Testis (tissue), 3 donors: ENCODE results near the gene MYO15A. TPM values are rescaled to one million over a fixed set of nuclear protein-coding genes. Genes with fewer than 3 reads are reported as not detected.

Experiments
- DNase-seq: peaks from one replicate; pipeline ENCODE4 v3.0.0-alpha.2; 2019
- H3K27ac ChIP-seq, 2 donors: fragments of 200-600 bp; sonication (generic); one replicate each; pipeline ENCODE4 v1.5.1; 2019
- H3K27me3 ChIP-seq: fragments of 200-600 bp; sonication (generic); one replicate; pipeline ENCODE4 v1.5.1; 2019
- H3K36me3 ChIP-seq: fragments of 200-600 bp; sonication (generic); one replicate; pipeline ENCODE4 v1.5.1; 2017; ENCODE audit warnings: low read depth; ENCODE audit errors: missing control alignments
- H3K4me1 ChIP-seq: fragments of 200-600 bp; sonication (generic); one replicate; pipeline ENCODE4 v1.5.1; 2019
- H3K4me3 ChIP-seq, 2 donors: fragments of 200-600 bp; sonication (generic); one replicate each; pipeline ENCODE4 v1.5.1; 2017 to 2019
- H3K9me3 ChIP-seq: fragments of 200-600 bp; sonication (generic); one replicate; pipeline ENCODE4 v1.5.1; 2017
- CTCF ChIP-seq, 3 experiments: fragments of 450-650 bp in 2 of 3; fragments of 200-600 bp in 1 of 3; sonication (generic) in 1 of 3; IDR thresholded peaks; one replicate each; pipeline ENCODE4 v1.5.1; 2016 to 2019; ENCODE audit warnings: antibody characterized with exemption in 3 of 3, mild to moderate bottlenecking in 2 of 3, moderate library complexity in 1 of 3
- POLR2A ChIP-seq: fragments of 450-650 bp; IDR thresholded peaks from one replicate; pipeline ENCODE4 v1.6.1; 2017; ENCODE audit warnings: antibody characterized with exemption, mild to moderate bottlenecking, moderate library complexity
- whole genome bisulfite sequencing, 2 donors: methylation state at CpG; one replicate each; pipeline ENCODE4 v1.1.5; 2018; 5-methylcytosine and 5-hydroxymethylcytosine counted together
- intact Hi-C: fragments of 100-400 bp; cut with DNase I; formaldehyde crosslinking; loops from one replicate; pipeline ENCODE4 v1.15.1; 2023; ENCODE audit warnings: low total_unique reads
- polyA plus RNA-seq: library from polyadenylated mRNA; stranded (reverse); fragments of 350-450 nt; fragmentation: Illumina TruSeq; extraction: RNeasy Lipid Tissue Mini Kit (QIAGEN cat#74804); gene quantifications from one replicate; pipeline ENCODE4 v1.2.3, GENCODE V29; 2014; ENCODE audit warnings: low read depth, low replicate concordance; ENCODE audit not compliant: insufficient read depth
- total RNA-seq, 2 donors: library from RNA; depleted of rRNA; stranded (reverse); fragments of >200 nt; gene quantifications; one replicate each; pipeline ENCODE4 v1.2.3, GENCODE V29; 2016

MYO15A gene
- total and polyA plus RNA-seq, 3 donors from 2014 or later, result 18.6 to 30.2 (median 21.7) TPM

GRCh38 chr17:18102640-18103039 is 5.9 kb upstream of the MYO15A start:
- intact Hi-C loops, result no loop called here
- H3K4me1 ChIP-seq, result no peaks in the 10 kb centered on the region
- DNase-seq, result no peak
- WGBS, 2 donors, result 95 to 100% methylated on average over 1 to 3 of the region's 3 CpGs
- no peaks in the 10 kb centered on the region for H3K36me3 ChIP-seq
- TF ChIP-seq CTCF (IDR thresholded peaks at IDR 0.05), result no peak
- TF ChIP-seq POLR2A, result no peak
- H3K27me3 ChIP-seq, result no peaks in the 10 kb centered on the region
- H3K9me3 ChIP-seq, result no peaks in the 10 kb centered on the region
- H3K4me3 ChIP-seq, result no peak overlapping the region
- no peak overlapping the region for H3K27ac ChIP-seq

- TF ChIP-seq POLR2A (no peak), CTCF (IDR thresholded peaks at IDR 0.05) (no peak)
- H3K36me3 ChIP-seq, result no peaks in the 10 kb centered on the region
Observed at GRCh38 chr17:18105027-18105426, 3.5 kb upstream of the MYO15A start.

DNA sequence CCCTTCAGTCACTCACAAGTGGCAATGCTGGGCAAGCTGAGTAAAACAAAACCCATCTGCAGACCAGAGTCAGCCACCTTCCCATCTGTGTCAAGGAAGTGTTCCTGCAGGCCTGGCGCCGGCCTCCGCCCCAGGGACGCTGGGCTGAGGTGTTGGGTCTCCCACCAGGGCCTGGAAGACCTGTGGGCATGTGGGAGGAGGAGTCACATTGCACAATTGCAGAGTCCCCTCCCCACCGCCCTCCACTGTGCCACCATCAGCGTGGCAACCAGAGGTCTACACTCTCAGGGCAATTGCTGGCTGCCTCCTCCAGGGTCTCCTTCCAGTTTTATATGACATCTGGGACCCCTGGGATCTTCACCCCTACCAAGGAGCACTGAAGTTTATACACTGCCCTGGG is 3.0 kb upstream of the MYO15A start:
- Histone ChIP-seq H3K27me3 (no peaks in the 10 kb centered on the region), H3K36me3 (no peaks in the 10 kb centered on the region), H3K4me3 (no peak overlapping the region), H3K27ac (no peak overlapping the region), H3K4me1 (no peaks in the 10 kb centered on the region), H3K9me3 (no peaks in the 10 kb centered on the region)
- 94 to 95% methylated on average over 2 to 6 of the region's 6 CpGs for WGBS, 2 donors
- TF ChIP-seq POLR2A, result no peak
- no peak for TF ChIP-seq CTCF (IDR thresholded peaks at IDR 0.05)
- DNase-seq, result no peak
- intact Hi-C loops, result no loop called here

More at GRCh38 chr17:18105027-18105426, 3.5 kb upstream of the MYO15A start:
- Histone ChIP-seq H3K9me3 (no peaks in the 10 kb centered on the region), H3K27me3 (no peaks in the 10 kb centered on the region), H3K27ac (no peak overlapping the region), H3K4me3 (no peak overlapping the region), H3K4me1 (no peaks in the 10 kb centered on the region)
- intact Hi-C loops, result no loop called here
- DNase-seq, result no peak
- WGBS, 2 donors, result 95 to 100% methylated on average over 3 of the region's 3 CpGs

- intact Hi-C loops, result no loop called here
- Histone ChIP-seq H3K27me3 (no peaks in the 10 kb centered on the region), H3K4me3 (no peak overlapping the region), H3K4me1 (no peaks in the 10 kb centered on the region), H3K36me3 (no peaks in the 10 kb centered on the region), H3K27ac (no peak overlapping the region), H3K9me3 (no peaks in the 10 kb centered on the region)
- TF ChIP-seq CTCF (IDR thresholded peaks at IDR 0.05) (no peak), POLR2A (no peak)
- DNase-seq, result no peak
- 80 to 93% methylated on average over 1 to 9 of the region's 9 CpGs for WGBS, 2 donors
Observed at GRCh38 chr17:18106211-18106610, 2.3 kb upstream of the MYO15A start.

GRCh38 chr17:18107061-18107790 is 1.3 kb upstream of the MYO15A start:
- Histone ChIP-seq H3K27me3 (no peaks in the 10 kb centered on the region), H3K36me3 (no peaks in the 10 kb centered on the region), H3K9me3 (no peaks in the 10 kb centered on the region), H3K4me1 (no peaks in the 10 kb centered on the region), H3K27ac (no peak overlapping the region), H3K4me3 (no peak overlapping the region)
- intact Hi-C loops, result no loop called here
- WGBS, 2 donors, result 91 to 93% methylated on average over 8 to 14 of the region's 14 CpGs
- DNase-seq, result no peak
- no peak for TF ChIP-seq POLR2A
- TF ChIP-seq CTCF (IDR thresholded peaks at IDR 0.05), result no peak
